Measurements from ENCODE around the gene MAPK9.

MAPK9 gene

GRCh38 chr5:180204276-180204819 lies 87.5 kb downstream of the MAPK9 start:
- H3K27me3 ChIP-seq (ENCODE audit: insufficient read depth, low read length, poor library complexity), result no peaks in the 10 kb centered on the region
- no peaks in the 10 kb centered on the region for H3K36me3 ChIP-seq (ENCODE audit: insufficient read depth, low read length)
- H3K79me2 ChIP-seq (ENCODE audit: insufficient read depth, low read length), result no peaks in the 10 kb centered on the region
- H3K4me1 ChIP-seq (ENCODE audit: insufficient read depth, low read length), result no peaks in the 10 kb centered on the region
- H3K27ac ChIP-seq (ENCODE audit: low read length), result no peak overlapping the region
- H4K20me1 ChIP-seq (ENCODE audit: insufficient read depth, low read length), result no peaks in the 10 kb centered on the region
- TF ChIP-seq CTCF (IDR thresholded peaks at IDR 0.05; ENCODE audit: borderline replicate concordance, extremely low read depth, low read length, poor library complexity, severe bottlenecking) (no peak), EZH2 (IDR thresholded peaks at IDR 0.05; ENCODE audit: borderline replicate concordance, low read depth, low read length, severe bottlenecking) (no peak)
- DNase-seq, result no peak
- no peaks in the 10 kb centered on the region for H3K9me3 ChIP-seq (ENCODE audit: insufficient read depth, low read length, severe bottlenecking)
- no peak overlapping the region for H3K4me3 ChIP-seq (ENCODE audit: low read depth in 1 of 2, low read length in 2 of 2)
- no peak overlapping the region for H3K9ac ChIP-seq (ENCODE audit: low read depth, low read length)
- no peak overlapping the region for H3K4me2 ChIP-seq (ENCODE audit: insufficient read depth, low read length)
- no peak overlapping the region for H2AFZ ChIP-seq (ENCODE audit: low read depth, low read length)
- ATAC-seq (ENCODE audit: insufficient read depth, low read depth), result no peak

GRCh38 chr5:180202939-180203573 lies 88.8 kb downstream of the MAPK9 start:
- Histone ChIP-seq H3K36me3 (ENCODE audit: insufficient read depth, low read length) (no peaks in the 10 kb centered on the region), H3K9ac (ENCODE audit: low read depth, low read length) (no peak overlapping the region), H3K4me1 (ENCODE audit: insufficient read depth, low read length) (no peaks in the 10 kb centered on the region), H2AFZ (ENCODE audit: low read depth, low read length) (no peak overlapping the region), H3K27me3 (ENCODE audit: insufficient read depth, low read length, poor library complexity) (no peaks in the 10 kb centered on the region), H3K9me3 (ENCODE audit: insufficient read depth, low read length, severe bottlenecking) (no peaks in the 10 kb centered on the region), H3K79me2 (ENCODE audit: insufficient read depth, low read length) (no peaks in the 10 kb centered on the region), H3K27ac (ENCODE audit: low read length) (no peak overlapping the region), H3K4me3 (ENCODE audit: low read depth in 1 of 2, low read length in 2 of 2) (no peak overlapping the region), H3K4me2 (ENCODE audit: insufficient read depth, low read length) (no peak overlapping the region), H4K20me1 (ENCODE audit: insufficient read depth, low read length) (no peaks in the 10 kb centered on the region)
- DNase-seq, result no peak
- ATAC-seq (ENCODE audit: insufficient read depth, low read depth), result no peak
- TF ChIP-seq CTCF (IDR thresholded peaks at IDR 0.05; ENCODE audit: borderline replicate concordance, extremely low read depth, low read length, poor library complexity, severe bottlenecking) (no peak), EZH2 (IDR thresholded peaks at IDR 0.05; ENCODE audit: borderline replicate concordance, low read depth, low read length, severe bottlenecking) (no peak)

DNA sequence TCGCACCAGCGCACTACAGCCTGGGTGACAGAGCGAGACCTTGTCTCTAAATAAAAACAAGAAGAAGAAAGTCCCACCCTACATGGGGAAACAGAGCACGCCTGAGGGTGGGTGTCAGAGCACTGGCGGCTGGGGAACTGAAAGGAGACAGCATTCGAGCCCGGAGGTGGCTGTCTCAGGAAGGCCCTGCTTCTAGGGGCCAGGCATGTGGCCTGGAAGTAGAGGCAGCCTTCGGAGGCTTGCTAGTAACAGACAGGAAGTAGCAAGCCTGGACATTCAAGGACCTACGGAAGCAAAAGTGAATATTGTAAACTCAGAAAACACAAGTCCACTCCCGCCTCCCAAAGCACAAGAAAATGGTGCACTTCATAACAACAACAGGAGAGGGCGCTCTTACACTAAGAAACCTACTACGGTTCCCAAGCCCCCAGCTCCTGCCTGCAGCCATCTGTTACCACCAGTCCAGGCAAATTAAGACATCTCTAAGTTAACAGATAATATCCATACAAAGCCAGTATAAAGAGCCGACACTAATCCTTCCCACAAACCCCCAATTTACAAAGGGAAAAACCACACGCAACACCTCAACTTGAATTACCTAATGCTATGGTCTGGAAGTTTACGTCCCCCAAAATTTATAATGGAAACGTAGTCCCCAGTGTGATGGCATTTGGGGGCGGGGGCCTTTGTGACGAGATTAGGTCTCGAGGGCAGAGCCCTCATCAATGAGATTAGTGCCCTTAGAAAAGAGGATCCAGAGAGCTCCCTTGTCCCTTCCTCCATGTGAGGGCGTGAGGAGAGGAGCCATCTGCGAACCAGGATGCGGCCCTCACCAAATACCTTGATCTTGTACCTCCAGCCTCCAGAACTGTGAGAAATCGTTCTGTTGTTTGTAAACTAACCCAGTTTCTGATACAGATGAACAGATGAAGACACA lies 90.6 kb downstream of the MAPK9 start:
- DNase-seq, result peak; percentile 46
- no peak overlapping the region for H3K9ac ChIP-seq (ENCODE audit: low read depth, low read length)
- H3K27me3 ChIP-seq (ENCODE audit: insufficient read depth, low read length, poor library complexity), result no peaks in the 10 kb centered on the region
- H3K36me3 ChIP-seq (ENCODE audit: insufficient read depth, low read length), result no peaks in the 10 kb centered on the region
- H3K27ac ChIP-seq (ENCODE audit: low read length), result no peak overlapping the region
- no peak overlapping the region for H3K4me3 ChIP-seq (ENCODE audit: low read depth in 1 of 2, low read length in 2 of 2)
- peak; percentile 33; the same call in 1 of the 3 replicates for ATAC-seq (ENCODE audit: insufficient read depth, low read depth)
- no peaks in the 10 kb centered on the region for H3K4me1 ChIP-seq (ENCODE audit: insufficient read depth, low read length)
- no peaks in the 10 kb centered on the region for H3K79me2 ChIP-seq (ENCODE audit: insufficient read depth, low read length)
- TF ChIP-seq EZH2 (IDR thresholded peaks at IDR 0.05; ENCODE audit: borderline replicate concordance, low read depth, low read length, severe bottlenecking), result no peak
- TF ChIP-seq CTCF (IDR thresholded peaks at IDR 0.05; ENCODE audit: borderline replicate concordance, extremely low read depth, low read length, poor library complexity, severe bottlenecking), result peak; percentile 78
- H3K9me3 ChIP-seq (ENCODE audit: insufficient read depth, low read length, severe bottlenecking), result no peaks in the 10 kb centered on the region
- H2AFZ ChIP-seq (ENCODE audit: low read depth, low read length), result no peak overlapping the region
- H4K20me1 ChIP-seq (ENCODE audit: insufficient read depth, low read length), result no peaks in the 10 kb centered on the region
- H3K4me2 ChIP-seq (ENCODE audit: insufficient read depth, low read length), result no peak overlapping the region
